H7 (cell line): ENCODE measurements around the gene PTGIS. TPM values are rescaled to one million over a fixed set of nuclear protein-coding genes. Genes with fewer than 3 reads are reported as not detected.
A peak's percentile ranks its signal among the peaks of the same experiment; 100 is the strongest.

Experiments used
- DNase-seq: peaks from one replicate; pipeline ENCODE4 v3.0.0; 2012
- H3K27me3 ChIP-seq: 2 replicates; pipeline ENCODE4 v1.6.0; 2011; ENCODE audit warnings: mild to moderate bottlenecking, low read length; ENCODE audit not compliant: control insufficient read depth, insufficient read depth
- H3K36me3 ChIP-seq: replicated peaks from 2 replicates; pipeline ENCODE4 v1.5.1; 2011; ENCODE audit warnings: low read length; ENCODE audit not compliant: control insufficient read depth, insufficient read depth
- H3K4me3 ChIP-seq: 2 replicates; pipeline ENCODE4 v1.5.1; 2011; ENCODE audit warnings: low read depth, mild to moderate bottlenecking, control low read depth, low read length, moderate library complexity; ENCODE audit not compliant: insufficient read depth
- total RNA-seq: library from RNA; depleted of rRNA; stranded (reverse); fragments of >200 nt; shearing (Covaris generic); gene quantifications from 2 replicates; pipeline ENCODE4 v1.2.3, GENCODE V29; 2014

PTGIS gene
- total RNA-seq, 1 experiment from 2014 or later = 14.3 TPM

DNA sequence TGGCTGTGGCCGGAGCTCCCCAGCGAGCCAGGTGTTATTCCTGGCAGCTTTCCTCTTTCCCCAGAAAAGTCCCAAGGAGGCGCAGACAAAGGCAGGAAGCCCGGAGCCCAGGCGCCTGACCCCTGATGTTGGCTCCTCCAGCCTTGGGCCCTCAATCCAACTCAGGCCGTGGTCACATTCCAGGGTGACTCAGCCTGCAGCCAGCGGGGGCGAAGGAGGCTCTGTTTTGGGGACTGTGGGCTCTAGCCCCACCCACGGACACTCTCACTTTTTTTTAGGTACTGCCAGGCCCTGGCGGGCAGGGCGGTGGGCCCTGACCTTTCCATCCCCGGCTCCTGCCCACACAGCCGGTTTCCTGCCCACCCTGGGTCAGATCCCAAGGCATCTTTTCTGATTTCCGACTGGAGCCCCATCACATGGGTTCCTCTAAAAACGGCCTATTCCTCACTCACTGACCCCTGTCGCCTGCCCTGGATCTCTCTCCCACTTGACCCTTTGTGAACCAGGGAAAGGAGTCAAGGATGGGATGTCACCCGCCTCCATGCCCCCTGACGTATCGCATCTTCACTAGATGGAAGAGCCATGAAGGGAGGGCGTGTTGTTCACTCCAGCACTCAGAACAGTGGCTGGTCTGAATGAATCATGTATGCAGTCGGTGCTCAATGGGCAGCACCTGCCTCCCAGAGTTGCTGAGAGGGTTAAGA lies 5.5 kb downstream of the PTGIS start:
- Histone ChIP-seq H3K36me3 (no peaks in the 10 kb centered on the region; the same call in 1 of the 2 replicates), H3K27me3 (no peaks in the 10 kb centered on the region), H3K4me3 (no peak overlapping the region)
- peak; percentile 83 for DNase-seq

DNA sequence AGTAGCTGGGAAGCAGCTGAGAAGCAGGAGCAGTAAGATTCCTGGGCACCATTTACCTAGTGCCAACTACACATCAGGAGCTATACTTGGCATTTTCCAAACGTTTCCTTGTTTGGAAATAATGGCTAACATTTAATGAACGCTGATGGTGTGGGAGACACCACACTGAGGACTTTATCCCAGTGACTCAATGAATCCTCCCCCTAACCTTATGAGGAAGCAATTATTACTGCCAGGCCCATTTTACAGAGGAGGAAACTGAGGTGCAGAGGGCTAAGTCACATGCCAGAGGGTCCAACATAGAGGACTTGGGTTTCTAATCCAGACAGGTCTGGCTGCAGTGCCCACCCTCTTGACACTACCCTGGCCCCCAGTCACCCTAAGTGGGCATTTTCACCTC lies 6.1 kb downstream of the PTGIS start:
- no peaks in the 10 kb centered on the region; the same call in 1 of the 2 replicates for H3K36me3 ChIP-seq
- H3K27me3 ChIP-seq = no peaks in the 10 kb centered on the region
- H3K4me3 ChIP-seq = no peak overlapping the region
- no peak for DNase-seq

DNA sequence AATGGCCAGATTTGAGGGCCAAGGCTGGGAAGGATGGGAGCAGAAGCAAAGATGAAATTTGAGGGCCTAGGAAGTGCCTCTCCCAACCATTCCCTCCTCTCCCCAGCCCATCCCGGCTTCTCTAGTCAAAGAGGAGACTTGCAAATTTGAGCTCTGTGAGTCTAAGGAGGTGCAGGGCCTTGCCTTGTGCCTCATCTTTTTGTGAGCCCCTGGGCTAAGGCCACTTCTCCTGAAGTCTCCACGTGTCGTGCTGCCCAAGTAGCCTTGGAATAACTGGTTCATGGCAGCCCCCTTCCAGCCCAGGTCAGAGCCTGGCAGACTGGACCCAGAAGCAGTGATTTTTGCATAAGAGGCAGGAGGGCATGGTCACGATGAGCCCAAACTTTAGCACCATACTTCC lies 6.7 kb downstream of the PTGIS start:
- no peak for DNase-seq
- no peak overlapping the region for H3K4me3 ChIP-seq
- H3K36me3 ChIP-seq = no peaks in the 10 kb centered on the region; the same call in 1 of the 2 replicates
- no peaks in the 10 kb centered on the region for H3K27me3 ChIP-seq

DNA sequence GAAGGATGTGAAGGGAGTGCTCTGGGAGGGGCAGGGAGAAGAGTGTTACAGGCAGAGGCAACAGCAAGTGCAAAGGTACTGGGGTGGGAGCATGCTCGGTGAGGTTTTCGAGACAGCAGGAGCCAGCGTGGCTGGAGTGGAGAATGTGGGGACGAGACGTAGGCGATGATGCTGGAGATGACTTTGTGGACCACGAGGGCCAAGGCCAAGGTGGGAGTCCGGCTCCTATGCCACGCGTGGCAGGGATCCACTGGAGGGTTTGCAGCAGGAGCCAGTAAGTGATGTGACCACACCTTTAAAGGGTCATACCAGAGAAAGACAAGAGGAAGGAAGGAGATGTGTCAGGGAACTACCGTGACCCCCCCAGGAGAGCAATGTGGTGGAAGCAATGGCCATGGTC lies 7.3 kb downstream of the PTGIS start:
- Histone ChIP-seq H3K36me3 (no peaks in the 10 kb centered on the region; the same call in 1 of the 2 replicates), H3K27me3 (no peaks in the 10 kb centered on the region), H3K4me3 (no peak overlapping the region)
- DNase-seq = no peak

DNA sequence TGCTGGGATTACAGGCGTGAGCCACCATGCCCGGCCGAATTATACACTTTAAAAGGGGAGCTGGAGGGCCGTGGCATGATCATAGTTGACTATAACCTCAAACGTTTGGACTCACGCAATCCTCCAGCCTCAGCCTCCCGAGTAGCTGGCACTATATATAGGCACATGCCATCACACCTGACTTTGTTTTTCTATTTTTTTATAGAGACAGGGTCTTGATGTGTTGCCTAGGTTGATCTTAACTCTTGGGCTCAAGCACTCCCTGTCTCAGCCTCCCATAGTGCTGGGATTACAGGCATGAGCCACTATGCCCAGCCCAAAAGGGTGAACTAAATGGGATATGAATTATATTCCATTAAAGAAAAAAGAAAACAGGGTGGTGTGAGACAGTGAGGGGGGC lies 7.8 kb downstream of the PTGIS start:
- no peak for DNase-seq
- no peaks in the 10 kb centered on the region; the same call in 1 of the 2 replicates for H3K36me3 ChIP-seq
- H3K4me3 ChIP-seq = no peak overlapping the region
- no peaks in the 10 kb centered on the region for H3K27me3 ChIP-seq

DNA sequence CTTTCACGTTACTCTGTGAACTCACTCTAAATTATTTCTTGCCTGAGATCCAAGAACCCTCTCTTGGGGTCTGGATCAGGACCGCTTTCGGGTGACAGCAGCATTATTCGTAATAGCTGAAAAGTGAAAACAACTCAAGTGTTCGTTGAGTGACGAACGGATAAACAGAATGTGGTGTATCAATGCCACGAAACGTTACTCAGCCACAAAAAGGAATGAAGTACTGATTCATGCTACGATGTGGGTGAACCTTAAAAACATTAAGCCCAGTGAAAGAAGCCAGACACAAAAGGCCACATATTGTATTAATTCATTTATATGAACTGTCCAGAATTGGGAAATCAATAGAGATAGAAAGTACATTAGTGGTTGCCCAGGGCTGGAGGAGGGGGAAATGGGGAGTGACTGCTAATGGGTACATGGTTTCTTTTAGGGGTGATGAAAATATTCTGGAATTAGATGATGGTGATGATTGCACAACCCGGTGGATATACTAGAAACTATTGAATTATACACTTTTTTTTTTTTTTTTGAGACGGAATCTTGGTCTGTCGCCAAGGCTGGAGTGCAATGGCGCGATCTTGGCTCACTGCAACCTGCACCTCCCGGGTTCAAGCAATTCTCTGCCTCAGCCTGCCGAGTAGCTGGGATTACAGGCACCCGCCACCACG lies 8.4 kb downstream of the PTGIS start:
- H3K27me3 ChIP-seq = no peaks in the 10 kb centered on the region
- no peaks in the 10 kb centered on the region; the same call in 1 of the 2 replicates for H3K36me3 ChIP-seq
- DNase-seq = no peak
- no peak overlapping the region for H3K4me3 ChIP-seq

DNA sequence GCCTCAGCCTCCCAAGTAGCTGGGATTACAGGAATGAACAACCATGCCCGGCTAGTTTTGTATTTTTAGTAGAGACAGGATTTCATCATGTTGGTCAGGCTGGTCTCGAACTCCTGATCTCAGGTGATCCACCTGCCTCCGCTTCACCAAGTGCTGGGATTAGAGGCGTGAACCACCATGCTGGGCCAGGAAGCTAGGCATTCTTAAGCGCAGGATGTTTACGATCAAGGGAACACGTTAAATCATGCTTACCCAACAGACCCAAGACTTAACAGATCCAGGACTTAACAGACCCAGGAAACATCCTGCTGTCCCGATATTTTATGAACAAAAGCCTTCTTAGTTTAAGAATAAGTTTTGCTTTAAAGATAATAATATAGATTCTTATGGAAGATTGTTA lies 9.1 kb downstream of the PTGIS start:
- H3K27me3 ChIP-seq = no peaks in the 10 kb centered on the region
- H3K4me3 ChIP-seq = no peak overlapping the region
- no peak for DNase-seq
- H3K36me3 ChIP-seq = no peaks in the 10 kb centered on the region; the same call in 1 of the 2 replicates

DNA sequence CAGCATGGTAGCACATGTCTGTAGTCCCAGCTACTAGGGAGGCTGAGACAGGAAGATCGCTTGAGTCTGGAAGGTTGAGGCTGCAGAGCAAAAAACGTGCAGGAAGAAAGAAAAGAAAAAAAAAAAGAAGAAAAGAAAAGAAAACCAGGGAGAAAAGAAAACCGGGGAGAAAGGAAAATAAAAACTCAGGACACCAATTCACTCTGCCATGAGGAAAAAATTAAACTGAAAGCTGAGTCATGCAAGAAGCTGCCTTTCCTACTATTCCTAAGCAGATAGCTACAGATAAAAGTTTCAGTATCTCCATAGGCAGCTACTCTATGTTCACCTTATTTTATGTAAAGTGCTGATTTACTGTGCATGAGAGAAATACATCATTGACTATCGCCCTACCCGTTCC lies 10.5 kb downstream of the PTGIS start:
- Histone ChIP-seq H3K27me3 (no peaks in the 10 kb centered on the region; the same call in 1 of the 2 replicates), H3K4me3 (no peak overlapping the region), H3K36me3 (no peaks in the 10 kb centered on the region; the same call in 1 of the 2 replicates)
- no peak for DNase-seq

DNA sequence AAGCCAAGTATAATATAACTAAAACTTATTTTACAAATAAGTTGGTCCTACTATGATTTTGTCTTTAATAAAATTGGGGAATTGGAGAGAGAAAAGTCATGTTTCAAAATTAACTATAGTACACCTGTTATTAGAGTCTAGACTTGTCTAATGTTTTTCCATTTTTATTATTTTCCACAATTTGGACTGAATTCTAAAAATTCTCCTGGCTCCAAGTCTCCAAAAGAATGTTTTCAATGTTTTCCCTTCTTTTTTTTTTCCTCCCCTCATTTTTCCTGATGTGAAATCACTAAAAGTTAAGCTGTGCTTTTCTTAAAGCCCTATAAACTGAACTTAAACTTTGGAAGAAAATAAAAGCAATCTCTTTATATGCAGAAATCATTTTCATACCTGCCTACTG lies 11.3 kb downstream of the PTGIS start:
- DNase-seq = no peak
- H3K36me3 ChIP-seq = no peaks in the 10 kb centered on the region; the same call in 1 of the 2 replicates
- no peak overlapping the region for H3K4me3 ChIP-seq

DNA sequence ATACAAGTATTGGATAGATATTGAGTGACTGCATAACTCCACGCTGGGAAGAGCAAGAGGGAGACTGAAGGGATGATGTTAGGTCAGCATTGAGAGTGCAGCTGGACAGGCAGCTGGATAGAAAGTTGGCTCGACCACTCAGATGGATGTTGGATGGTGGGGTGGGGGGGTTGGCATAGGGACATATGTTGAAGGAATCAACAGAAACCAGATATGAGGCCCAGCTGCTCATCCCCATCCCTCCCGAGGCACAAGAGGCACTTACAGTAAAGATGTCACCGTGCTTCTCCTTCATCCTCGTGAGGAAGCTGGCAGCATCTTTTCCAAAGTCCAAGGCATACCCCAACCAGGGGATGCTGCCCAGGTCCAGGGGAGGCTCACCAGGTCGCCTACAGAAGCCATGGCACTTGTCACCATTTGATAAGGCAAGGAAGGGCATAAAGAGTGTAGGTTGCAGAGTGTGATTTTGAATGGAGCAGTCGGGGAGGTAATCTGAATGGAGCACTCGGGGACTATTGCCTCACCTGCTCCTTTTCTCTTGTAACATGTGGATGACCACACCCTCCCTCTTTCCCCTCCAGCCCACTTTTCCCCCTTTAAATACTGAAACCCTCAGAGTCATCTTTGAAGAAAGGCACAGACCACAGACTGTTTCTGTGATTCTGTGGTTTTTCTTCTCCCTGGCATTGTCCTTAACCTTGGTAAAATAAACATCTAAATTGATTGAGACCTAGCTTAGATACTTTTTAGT lies 18.0 kb downstream of the PTGIS start:
- DNase-seq = no peak
- Histone ChIP-seq H3K27me3 (no peaks in the 10 kb centered on the region; the same call in 1 of the 2 replicates), H3K4me3 (no peak overlapping the region), H3K36me3 (peaks cover 11% of the 10 kb centered on the region)

More for the DNA sequence above, 11.3 kb downstream of the PTGIS start:
- no peaks in the 10 kb centered on the region; the same call in 1 of the 2 replicates for H3K27me3 ChIP-seq

DNA sequence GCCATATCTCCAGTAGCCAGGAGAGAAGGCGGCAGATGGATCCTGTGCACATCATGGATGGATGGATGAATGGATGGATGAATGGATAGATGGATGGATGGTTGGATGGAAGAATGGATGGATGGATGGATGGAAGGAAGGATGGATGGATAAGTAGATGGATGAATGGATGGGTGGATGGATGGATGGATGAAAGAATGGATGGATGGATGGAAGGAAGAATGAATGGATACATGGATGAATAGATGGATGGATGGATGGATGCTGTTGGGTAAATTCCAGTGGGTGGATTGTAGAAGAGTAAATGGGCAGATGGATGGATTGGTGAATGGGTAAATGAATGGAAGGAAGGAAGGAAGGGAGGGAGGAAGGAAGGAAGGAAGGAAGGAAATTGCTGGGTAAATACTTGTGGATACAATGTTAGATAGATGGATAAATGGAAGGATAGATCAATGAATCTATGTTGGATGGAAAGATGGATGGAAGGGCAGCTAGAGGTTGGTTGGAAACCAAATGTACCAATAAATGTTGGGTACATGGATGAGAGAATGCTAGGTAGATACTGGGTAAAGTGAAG lies 19.5 kb downstream of the PTGIS start:
- DNase-seq = no peak
- no peak overlapping the region for H3K4me3 ChIP-seq
- H3K36me3 ChIP-seq = peaks cover 11% of the 10 kb centered on the region
- no peaks in the 10 kb centered on the region; the same call in 1 of the 2 replicates for H3K27me3 ChIP-seq

DNA sequence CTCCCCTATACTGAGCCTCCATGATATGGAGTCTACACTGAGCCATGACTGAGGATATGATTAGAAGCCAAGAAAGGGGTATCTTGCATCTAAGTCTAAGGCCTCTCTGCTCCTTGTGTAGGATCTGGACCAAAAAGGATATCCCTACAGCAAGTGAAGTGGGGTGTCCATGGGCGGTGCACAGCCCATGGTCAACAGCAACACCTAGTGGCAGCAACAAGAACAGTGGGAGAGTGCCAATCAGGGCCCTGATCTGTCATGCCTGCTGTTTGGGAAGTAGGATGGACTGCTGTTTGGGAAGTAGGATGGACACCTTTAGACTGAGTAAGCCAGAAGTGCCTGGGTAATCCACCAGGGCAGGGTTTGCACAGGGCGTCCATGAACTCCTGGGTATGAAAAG lies 22.4 kb downstream of the PTGIS start:
- Histone ChIP-seq H3K4me3 (no peak overlapping the region), H3K27me3 (no peaks in the 10 kb centered on the region), H3K36me3 (peaks cover 14% of the 10 kb centered on the region)
- peak; percentile 59 for DNase-seq

DNA sequence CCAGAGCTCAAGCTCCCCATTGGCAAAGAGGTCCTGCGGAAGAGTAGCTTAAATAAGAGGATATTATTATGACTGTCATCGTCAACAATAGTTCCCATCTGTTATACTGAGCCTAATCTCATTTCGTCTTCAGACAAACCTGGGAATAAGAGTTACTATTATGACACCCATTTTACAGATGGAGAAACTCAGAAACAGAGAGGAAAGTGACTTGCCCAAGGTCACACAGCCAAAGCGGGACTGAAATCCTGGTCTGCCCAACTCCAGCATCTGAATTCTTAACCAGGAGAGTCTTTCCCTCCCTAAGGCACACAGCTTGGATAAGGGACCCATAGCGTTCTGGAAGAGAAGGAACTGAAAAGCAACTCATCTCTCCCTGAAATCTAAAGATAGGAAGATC lies 23.4 kb downstream of the PTGIS start:
- Histone ChIP-seq H3K4me3 (no peak overlapping the region), H3K36me3 (peaks cover 16% of the 10 kb centered on the region), H3K27me3 (no peaks in the 10 kb centered on the region)
- DNase-seq = no peak

DNA sequence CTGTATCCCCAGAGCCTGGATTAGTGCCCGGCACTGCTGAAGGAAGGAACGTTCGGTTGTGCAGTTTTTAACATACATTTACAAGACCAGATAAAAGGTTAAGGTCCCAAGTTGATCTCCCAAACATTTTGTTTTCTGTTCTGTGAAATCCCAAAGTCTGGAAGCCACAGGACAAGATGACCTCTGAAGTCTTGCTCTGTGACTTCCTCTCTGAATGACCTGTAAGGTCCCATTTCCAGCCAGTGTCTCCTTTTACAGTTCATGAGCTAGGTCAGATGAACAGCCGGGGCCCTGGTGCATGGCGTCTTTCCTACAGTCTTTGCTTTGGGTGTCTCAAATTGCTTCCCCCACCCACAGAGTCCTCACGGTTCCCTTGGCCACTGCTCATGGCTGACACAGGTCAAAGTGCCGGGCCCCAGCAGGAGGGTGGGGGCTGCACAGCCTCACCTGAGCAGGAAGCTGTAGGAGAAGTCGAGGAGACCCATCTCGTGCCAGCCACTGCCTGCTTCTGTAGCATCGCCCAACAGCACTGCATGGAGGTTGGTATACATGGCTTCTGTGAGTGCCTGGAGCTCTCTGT lies 24.0 kb downstream of the PTGIS start:
- H3K4me3 ChIP-seq = no peak overlapping the region
- peaks cover 18% of the 10 kb centered on the region for H3K36me3 ChIP-seq

More for the DNA sequence above, 24.0 kb downstream of the PTGIS start:
- no peaks in the 10 kb centered on the region for H3K27me3 ChIP-seq
- DNase-seq = no peak
